PC-3 (cell line): ENCODE measurements around the gene FUT6. TPM values are rescaled to one million over a fixed set of nuclear protein-coding genes. Genes with fewer than 3 reads are reported as not detected.

ENCODE experiments used
- ATAC-seq: fragments of 200-7000 bp; cut with Tn5 transposase; 2 replicates; pipeline ENCODE4 v1.9.1; 2020; ENCODE audit warnings: mild to moderate bottlenecking, moderate library complexity
- BruUV-seq: library from RNA; stranded (reverse); fragments of 400-500 nt; replicated peaks from 2 replicates; lab custom pipeline; 2021; lab: Mats Ljungman, UMichigan
- CTCF ChIA-PET: fragments of 300-600 bp; sonication (Branson Sonifier 250); formaldehyde crosslinking; loops from one replicate; lab custom pipeline; 2022; ENCODE audit warnings: antibody characterized with exemption; lab: Charles Lee
- POLR2A ChIA-PET: fragments of 300-600 bp; sonication (Branson Sonifier 250); formaldehyde crosslinking; loops from one replicate; lab custom pipeline; 2022; ENCODE audit warnings: antibody characterized with exemption; ENCODE audit not compliant: unreplicated experiment; lab: Charles Lee
- DNase-seq: peaks from one replicate; pipeline ENCODE4 v3.0.0-alpha.2; 2015
- H2AFZ ChIP-seq: fragments of 300-600 bp; sonication (generic); 2 replicates; pipeline ENCODE4 v1.6.0; 2016; ENCODE audit warnings: antibody characterized with exemption, low read length
- H3F3A ChIP-seq: fragments of 300-600 bp; sonication (generic); one replicate; pipeline ENCODE4 v1.6.0; 2017; ENCODE audit warnings: antibody characterized with exemption, low read length, control low read depth, mild to moderate bottlenecking; ENCODE audit not compliant: unreplicated experiment
- H3K27ac ChIP-seq: fragments of 300-600 bp; sonication (generic); 2 replicates; pipeline ENCODE4 v1.5.1; 2016; ENCODE audit warnings: mild to moderate bottlenecking, low read length
- H3K27me3 ChIP-seq: fragments of 300-600 bp; sonication (generic); 2 replicates; pipeline ENCODE4 v1.6.1; 2016; ENCODE audit warnings: low read length, mixed read lengths
- H3K36me3 ChIP-seq: fragments of 300-600 bp; sonication (generic); 2 replicates; pipeline ENCODE4 v1.6.1; 2016; ENCODE audit warnings: low read depth, mixed run types, low read length, mixed read lengths
- H3K4me1 ChIP-seq: fragments of 300-600 bp; sonication (generic); 2 replicates; pipeline ENCODE4 v1.5.1; 2016; ENCODE audit warnings: low read length; ENCODE audit not compliant: insufficient read depth
- H3K4me2 ChIP-seq: fragments of 300-600 bp; sonication (generic); 2 replicates; pipeline ENCODE4 v1.6.0; 2016; ENCODE audit warnings: low read length
- H3K4me3 ChIP-seq: fragments of 300-600 bp; sonication (generic); 2 replicates; pipeline ENCODE4 v1.5.1; 2016; ENCODE audit warnings: mild to moderate bottlenecking, low read length, mixed read lengths
- H3K79me2 ChIP-seq: fragments of 300-600 bp; sonication (generic); 2 replicates; pipeline ENCODE4 v1.6.1; 2017; ENCODE audit warnings: low read length, mixed read lengths
- H3K9ac ChIP-seq: fragments of 300-600 bp; sonication (generic); 2 replicates; pipeline ENCODE4 v1.6.0; 2016; ENCODE audit warnings: mild to moderate bottlenecking, low read length
- H3K9me2 ChIP-seq: fragments of 300-600 bp; sonication (generic); replicated peaks from 2 replicates; pipeline ENCODE4 v1.6.1; 2016; ENCODE audit warnings: mixed run types, low read length, mixed read lengths
- H3K9me3 ChIP-seq: fragments of 300-600 bp; sonication (generic); 2 replicates; pipeline ENCODE4 v1.6.1; 2016; ENCODE audit warnings: low read length, mixed read lengths
- H4K20me1 ChIP-seq: fragments of 300-600 bp; sonication (generic); 2 replicates; pipeline ENCODE4 v1.6.1; 2016; ENCODE audit warnings: low read length, mixed read lengths
- EZH2 ChIP-seq: fragments of 300-600 bp; sonication (generic); IDR thresholded peaks from one replicate; pipeline ENCODE4 v1.6.1; 2017; ENCODE audit warnings: antibody characterized with exemption, mild to moderate bottlenecking, low read length; ENCODE audit not compliant: unreplicated experiment
- EZH2phosphoT487 ChIP-seq: fragments of 300-600 bp; sonication (generic); IDR thresholded peaks from 2 replicates; pipeline ENCODE4 v1.6.1; 2018; ENCODE audit warnings: mild to moderate bottlenecking, antibody characterized with exemption, low read length, borderline replicate concordance
- intact Hi-C: fragments of 100-400 bp; cut with micrococcal nuclease; formaldehyde crosslinking; loops from 2 replicates; pipeline ENCODE4 v1.9.0; 2023
- total RNA-seq: library from RNA; depleted of rRNA; stranded (reverse); fragments of >200 nt; gene quantifications from 2 replicates; pipeline ENCODE4 v1.2.3, GENCODE V29; 2014
- TF ChIP-seq, protein P1 (sequence below): fragments of 300-600 bp; sonication (generic); conservative IDR thresholded peaks from 2 replicates; pipeline ENCODE4 v1.5.1; 2017; ENCODE audit warnings: antibody characterized with exemption, low read depth, mild to moderate bottlenecking, low read length

The FUT6 gene
- total RNA-seq, 1 experiment from 2014 or later: 0.69 TPM

DNA sequence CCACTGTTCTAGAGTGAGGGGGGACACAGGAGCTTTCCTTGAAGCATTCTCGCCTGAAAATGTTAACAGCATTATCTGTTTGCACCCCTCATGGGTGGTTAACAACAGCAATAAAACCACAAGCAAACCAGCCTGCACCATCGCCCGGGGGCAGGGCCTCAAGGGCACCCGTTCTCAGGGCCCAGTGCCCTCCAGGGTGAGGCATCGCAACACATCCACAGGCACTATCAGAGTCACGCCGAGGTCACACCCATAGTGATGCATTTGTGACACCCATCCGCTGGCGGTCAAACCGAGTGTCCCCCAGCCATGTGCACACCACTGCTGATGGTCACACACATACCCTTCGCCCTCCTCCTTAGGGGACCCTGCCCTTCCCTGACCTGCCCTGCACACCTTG is 26.3 kb upstream of the FUT6 start:
- no peaks in the 10 kb centered on the region for H3K4me1 ChIP-seq
- H3K79me2 ChIP-seq: no peaks in the 10 kb centered on the region
- ChIA-PET POLR2A (no interaction called here), CTCF (no interaction called here)
- TF ChIP-seq, protein P1, sequence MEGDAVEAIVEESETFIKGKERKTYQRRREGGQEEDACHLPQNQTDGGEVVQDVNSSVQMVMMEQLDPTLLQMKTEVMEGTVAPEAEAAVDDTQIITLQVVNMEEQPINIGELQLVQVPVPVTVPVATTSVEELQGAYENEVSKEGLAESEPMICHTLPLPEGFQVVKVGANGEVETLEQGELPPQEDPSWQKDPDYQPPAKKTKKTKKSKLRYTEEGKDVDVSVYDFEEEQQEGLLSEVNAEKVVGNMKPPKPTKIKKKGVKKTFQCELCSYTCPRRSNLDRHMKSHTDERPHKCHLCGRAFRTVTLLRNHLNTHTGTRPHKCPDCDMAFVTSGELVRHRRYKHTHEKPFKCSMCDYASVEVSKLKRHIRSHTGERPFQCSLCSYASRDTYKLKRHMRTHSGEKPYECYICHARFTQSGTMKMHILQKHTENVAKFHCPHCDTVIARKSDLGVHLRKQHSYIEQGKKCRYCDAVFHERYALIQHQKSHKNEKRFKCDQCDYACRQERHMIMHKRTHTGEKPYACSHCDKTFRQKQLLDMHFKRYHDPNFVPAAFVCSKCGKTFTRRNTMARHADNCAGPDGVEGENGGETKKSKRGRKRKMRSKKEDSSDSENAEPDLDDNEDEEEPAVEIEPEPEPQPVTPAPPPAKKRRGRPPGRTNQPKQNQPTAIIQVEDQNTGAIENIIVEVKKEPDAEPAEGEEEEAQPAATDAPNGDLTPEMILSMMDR: no peak
- TF ChIP-seq EZH2phosphoT487 (no peak), EZH2 (no peak)
- intact Hi-C loops: no loop called here
- H2AFZ ChIP-seq: no peak overlapping the region
- no peak overlapping the region for H3K4me2 ChIP-seq
- no peak overlapping the region for H3K9ac ChIP-seq
- no peaks in the 10 kb centered on the region for H4K20me1 ChIP-seq
- H3K27me3 ChIP-seq: no peaks in the 10 kb centered on the region
- no peak for DNase-seq
- H3F3A ChIP-seq: no peaks in the 10 kb centered on the region
- BruUV-seq: no TSS peak
- no peak overlapping the region for H3K27ac ChIP-seq
- H3K36me3 ChIP-seq: no peaks in the 10 kb centered on the region
- no peaks in the 10 kb centered on the region for H3K9me3 ChIP-seq
- H3K9me2 ChIP-seq: no peaks in the 10 kb centered on the region
- ATAC-seq: no peak
- no peak overlapping the region for H3K4me3 ChIP-seq

DNA sequence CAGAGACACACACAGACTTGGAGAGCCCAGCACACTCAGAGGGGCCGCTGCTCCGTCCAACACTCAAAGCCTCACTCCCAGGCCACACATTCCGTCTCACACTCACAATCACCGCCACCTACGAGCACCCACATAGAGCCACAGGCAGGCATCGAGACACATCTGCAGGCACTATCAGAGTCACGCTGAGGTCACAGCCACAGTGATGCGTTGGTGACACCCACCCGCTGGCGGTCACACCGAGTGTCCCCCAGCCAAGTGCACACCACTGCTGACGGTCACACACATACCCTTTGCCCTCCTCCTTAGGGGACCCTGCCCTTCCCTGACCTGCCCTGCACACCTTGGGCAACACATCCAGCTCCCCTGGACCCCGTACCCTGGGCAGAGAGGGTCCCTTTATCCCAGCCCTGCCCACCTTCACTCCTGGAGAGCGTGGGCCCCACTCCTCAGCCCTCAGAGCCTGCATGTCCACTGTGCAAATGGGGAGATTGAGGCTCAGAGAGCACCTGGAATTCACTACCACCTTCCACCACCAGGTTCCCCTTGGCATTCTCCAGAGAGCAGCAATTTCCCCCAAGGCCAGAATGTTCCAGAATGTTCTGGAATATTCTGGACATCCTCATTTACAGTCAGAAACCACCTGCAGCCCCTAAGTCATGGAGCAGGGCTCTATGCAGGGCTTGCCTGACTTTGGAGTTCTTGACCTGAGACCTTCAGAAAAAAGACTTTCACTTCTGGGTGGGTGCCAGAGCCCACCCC is 25.4 kb upstream of the FUT6 start:
- Histone ChIP-seq H3K36me3 (no peaks in the 10 kb centered on the region), H3K4me1 (no peaks in the 10 kb centered on the region), H2AFZ (no peak overlapping the region), H3K27me3 (no peaks in the 10 kb centered on the region), H3K9ac (no peak overlapping the region), H4K20me1 (no peaks in the 10 kb centered on the region), H3K9me3 (no peaks in the 10 kb centered on the region), H3K4me3 (no peak overlapping the region), H3K4me2 (no peak overlapping the region), H3K27ac (no peak overlapping the region), H3F3A (no peaks in the 10 kb centered on the region), H3K79me2 (no peaks in the 10 kb centered on the region), H3K9me2 (no peaks in the 10 kb centered on the region)
- ATAC-seq (no peak), DNase-seq (no peak)
- intact Hi-C loops: no loop called here
- TF ChIP-seq, protein P1: peak; percentile 36; the same call in 1 of the 2 replicates
- no peak for TF ChIP-seq EZH2phosphoT487
- POLR2A ChIA-PET: no interaction called here
- BruUV-seq: no TSS peak
- CTCF ChIA-PET: no interaction called here

DNA sequence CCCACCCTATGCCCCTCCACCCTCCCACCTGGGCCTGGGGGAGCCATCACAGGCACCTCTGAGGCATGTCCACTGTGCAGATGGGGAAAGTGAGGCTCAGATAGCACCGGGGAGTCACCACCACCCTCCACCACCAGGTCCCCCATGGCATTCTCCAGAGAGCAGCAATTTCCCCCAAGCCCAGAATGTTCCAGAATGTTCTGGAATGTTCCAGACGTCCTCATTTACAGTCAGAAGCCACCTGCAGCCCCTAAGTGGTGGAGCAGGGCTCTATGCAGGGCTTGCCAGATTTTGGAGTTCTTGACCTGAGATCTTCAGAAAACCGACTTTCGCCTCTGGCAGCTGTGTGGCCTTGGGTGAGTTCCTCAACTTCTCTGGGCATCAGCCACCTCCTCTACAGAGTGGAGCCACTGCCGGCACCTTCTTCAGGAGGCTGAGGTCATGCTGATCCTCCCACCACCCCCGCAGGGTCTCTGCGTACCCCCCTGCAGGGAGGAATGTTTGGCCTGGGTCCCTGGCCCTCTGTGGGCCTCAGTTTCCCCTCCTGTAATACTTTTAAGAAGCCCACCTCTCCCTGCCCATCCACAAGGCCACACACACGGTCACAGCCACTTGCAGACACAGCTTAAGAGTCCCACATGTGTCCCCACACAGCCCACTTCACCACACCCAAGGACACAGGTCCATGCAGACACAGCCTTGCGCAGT is 24.7 kb upstream of the FUT6 start:
- POLR2A ChIA-PET: no interaction called here
- Histone ChIP-seq H3K4me3 (no peak overlapping the region), H2AFZ (no peak overlapping the region), H3F3A (no peaks in the 10 kb centered on the region), H3K9me3 (no peaks in the 10 kb centered on the region), H3K27me3 (no peaks in the 10 kb centered on the region), H3K36me3 (no peaks in the 10 kb centered on the region), H3K9me2 (no peaks in the 10 kb centered on the region), H4K20me1 (no peaks in the 10 kb centered on the region), H3K4me2 (no peak overlapping the region), H3K9ac (no peak overlapping the region), H3K79me2 (no peaks in the 10 kb centered on the region), H3K4me1 (no peaks in the 10 kb centered on the region), H3K27ac (no peak overlapping the region)
- DNase-seq: no peak
- BruUV-seq: no TSS peak
- ATAC-seq: no peak
- intact Hi-C loops: no loop called here
- TF ChIP-seq, protein P1: no peak
- TF ChIP-seq EZH2 (no peak), EZH2phosphoT487 (no peak)
- CTCF ChIA-PET: no interaction called here
